8988T (cell line): ENCODE data around the gene ANXA2.

ENCODE experiments used
- DNase-seq: peaks from one replicate; pipeline ENCODE4 v3.0.0; 2011

ANXA2 gene

GRCh38 chr15:60386615-60387014 lies 11.2 kb downstream of the ANXA2 start:
- no peak for DNase-seq

- DNase-seq = no peak
Measured at GRCh38 chr15:60385620-60386552, 11.9 kb downstream of the ANXA2 start.

GRCh38 chr15:60384526-60385126 lies 13.2 kb downstream of the ANXA2 start:
- no peak for DNase-seq

GRCh38 chr15:60384053-60384452 lies 13.7 kb downstream of the ANXA2 start:
- DNase-seq = no peak

- no peak for DNase-seq
Measured at GRCh38 chr15:60382773-60383674, 14.8 kb downstream of the ANXA2 start.

- DNase-seq = no peak
Measured at GRCh38 chr15:60381148-60381788, 16.5 kb downstream of the ANXA2 start.

GRCh38 chr15:60379525-60380274 lies 18.1 kb downstream of the ANXA2 start:
- no peak for DNase-seq

- DNase-seq = no peak
Measured at GRCh38 chr15:60379185-60379524, 18.6 kb downstream of the ANXA2 start.

GRCh38 chr15:60376677-60377095 lies 21.1 kb downstream of the ANXA2 start:
- no peak for DNase-seq

GRCh38 chr15:60375306-60375705 lies 22.5 kb downstream of the ANXA2 start:
- no peak for DNase-seq

GRCh38 chr15:60374628-60375081 lies 23.1 kb downstream of the ANXA2 start:
- no peak for DNase-seq

GRCh38 chr15:60374209-60374608 lies 23.6 kb downstream of the ANXA2 start:
- DNase-seq = no peak

- no peak for DNase-seq
Measured at GRCh38 chr15:60373745-60374144, 24.0 kb downstream of the ANXA2 start.

GRCh38 chr15:60373327-60373726 lies 24.5 kb downstream of the ANXA2 start:
- no peak for DNase-seq

GRCh38 chr15:60372756-60373155 lies 25.0 kb downstream of the ANXA2 start:
- no peak for DNase-seq

GRCh38 chr15:60372227-60372626 lies 25.6 kb downstream of the ANXA2 start:
- DNase-seq = no peak

- DNase-seq = peak; percentile 26
Measured at GRCh38 chr15:60371175-60372051, 26.4 kb downstream of the ANXA2 start.

- DNase-seq = no peak
Measured at GRCh38 chr15:60370869-60371136, 27.0 kb downstream of the ANXA2 start.

GRCh38 chr15:60370105-60370868 lies 27.5 kb downstream of the ANXA2 start:
- no peak for DNase-seq

- no peak for DNase-seq
Measured at GRCh38 chr15:60369696-60370095, 28.1 kb downstream of the ANXA2 start.

GRCh38 chr15:60364612-60364924 lies 33.2 kb downstream of the ANXA2 start:
- no peak for DNase-seq
